Measurements from ENCODE around the gene MRPL40.

DNA sequence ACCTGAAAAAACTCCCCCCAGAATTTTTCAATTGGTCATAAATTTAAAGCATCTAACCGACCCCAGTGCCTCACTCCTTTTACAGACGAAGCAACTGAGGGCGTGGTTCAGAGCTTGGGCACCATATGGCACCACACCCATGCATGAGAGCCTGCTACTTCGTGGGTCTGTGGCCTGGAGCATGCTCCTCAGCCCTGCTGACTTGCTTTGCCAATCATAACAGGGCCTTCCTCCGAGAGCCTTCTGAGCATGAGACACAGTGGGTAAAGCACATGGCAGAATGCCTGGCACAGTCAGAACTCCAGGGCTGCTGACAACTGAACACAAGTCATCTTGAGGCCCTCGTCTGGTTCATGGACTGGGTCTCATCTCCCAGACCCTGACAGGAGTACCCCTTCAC, 34.1 kb upstream of the MRPL40 start:
- no peak for TF ChIP-seq CTCF (IDR thresholded peaks at IDR 0.05; ENCODE audit: poor library complexity, severe bottlenecking)
- no peak for TF ChIP-seq POLR2AphosphoS5 (IDR thresholded peaks at IDR 0.05)
- TF ChIP-seq REST (IDR thresholded peaks at IDR 0.05; ENCODE audit: borderline replicate concordance) = no peak
